WERI-Rb-1 (cell line): Measurements from ENCODE around the gene RBM44.
A peak's percentile ranks its signal among the peaks of the same experiment; 100 is the strongest.

Experiments used
- DNase-seq: peaks from one replicate; pipeline ENCODE4 v3.0.0-alpha.2; 2020
- H3K27ac ChIP-seq: fragments of 250-450 bp; sonication (Bioruptor Pico); 2 replicates; pipeline ENCODE4 v1.5.1; 2020; ENCODE audit warnings: mild to moderate bottlenecking, moderate library complexity
- H3K27me3 ChIP-seq: fragments of 250-450 bp; sonication (Bioruptor Pico); 2 replicates; pipeline ENCODE4 v1.5.1; 2021; ENCODE audit warnings: mild to moderate bottlenecking, low read depth, moderate library complexity; ENCODE audit not compliant: insufficient read depth, severe bottlenecking
- H3K36me3 ChIP-seq: fragments of 250-450 bp; sonication (Bioruptor Pico); 2 replicates; pipeline ENCODE4 v1.5.1; 2020; ENCODE audit warnings: mild to moderate bottlenecking, moderate library complexity
- H3K4me3 ChIP-seq: 2 replicates; pipeline ENCODE4 v1.5.1; 2011; ENCODE audit warnings: low read depth, mild to moderate bottlenecking, control low read depth, low read length
- H3K9me3 ChIP-seq: fragments of 250-450 bp; sonication (Bioruptor Pico); 2 replicates; pipeline ENCODE4 v1.5.1; 2021; ENCODE audit warnings: mild to moderate bottlenecking, moderate library complexity; ENCODE audit not compliant: severe bottlenecking
- CTCF ChIP-seq: IDR thresholded peaks from 2 replicates; pipeline ENCODE4 v1.5.1; 2011; ENCODE audit warnings: low read depth, mild to moderate bottlenecking, control low read depth, inconsistent platforms, low read length

The RBM44 gene

DNA sequence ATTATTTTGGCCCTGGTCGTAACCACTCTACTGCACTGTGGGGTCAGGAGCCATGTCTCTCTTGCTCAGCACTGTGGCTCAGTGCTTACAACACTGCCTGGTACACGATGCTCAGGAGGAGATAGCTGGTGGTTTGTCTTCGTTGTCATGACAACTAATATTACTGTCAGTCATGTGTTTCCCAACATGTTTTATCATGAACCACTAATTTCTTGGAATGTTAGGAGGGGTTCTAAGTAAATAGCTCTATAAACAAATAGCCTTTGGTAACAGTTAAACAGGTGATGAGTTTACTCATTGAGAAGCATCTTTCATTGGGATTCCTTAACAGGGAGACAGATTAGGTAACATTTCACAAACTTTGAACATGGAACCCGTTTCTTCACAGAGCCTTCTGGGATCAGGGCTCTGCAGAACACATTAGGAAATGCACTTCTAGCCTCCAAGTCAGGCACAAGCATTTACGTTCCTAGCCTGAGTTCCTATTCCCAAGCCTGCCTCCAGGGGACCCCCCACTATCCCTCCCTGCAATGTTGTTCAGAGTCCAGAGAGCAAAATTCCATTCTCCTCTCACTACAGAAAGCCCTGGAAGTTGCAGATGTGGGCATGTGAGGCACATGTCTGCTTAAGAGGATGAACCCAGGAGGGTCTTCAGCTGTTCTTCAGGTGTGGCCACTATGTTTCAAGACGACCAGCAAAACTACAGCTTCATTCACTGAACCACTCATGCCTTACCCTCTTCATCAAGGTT, 6.4 kb upstream of the RBM44 start:
- no peak for DNase-seq
- no peaks in the 10 kb centered on the region for H3K36me3 ChIP-seq

GRCh38 chr2:237797253-237797652, 1.3 kb upstream of the RBM44 start:
- H3K36me3 ChIP-seq, result no peaks in the 10 kb centered on the region
- no peak for DNase-seq
- H3K27me3 ChIP-seq, result no peaks in the 10 kb centered on the region
- H3K27ac ChIP-seq, result no peak overlapping the region
- no peak overlapping the region for H3K4me3 ChIP-seq
- H3K9me3 ChIP-seq, result peaks cover 8% of the 10 kb centered on the region
- no peak for TF ChIP-seq CTCF

More for the DNA sequence above, 6.4 kb upstream of the RBM44 start:
- Histone ChIP-seq H3K27ac (no peak overlapping the region), H3K9me3 (peaks cover 4% of the 10 kb centered on the region), H3K27me3 (no peaks in the 10 kb centered on the region), H3K4me3 (no peak overlapping the region)
- peak; percentile 63 for TF ChIP-seq CTCF

DNA sequence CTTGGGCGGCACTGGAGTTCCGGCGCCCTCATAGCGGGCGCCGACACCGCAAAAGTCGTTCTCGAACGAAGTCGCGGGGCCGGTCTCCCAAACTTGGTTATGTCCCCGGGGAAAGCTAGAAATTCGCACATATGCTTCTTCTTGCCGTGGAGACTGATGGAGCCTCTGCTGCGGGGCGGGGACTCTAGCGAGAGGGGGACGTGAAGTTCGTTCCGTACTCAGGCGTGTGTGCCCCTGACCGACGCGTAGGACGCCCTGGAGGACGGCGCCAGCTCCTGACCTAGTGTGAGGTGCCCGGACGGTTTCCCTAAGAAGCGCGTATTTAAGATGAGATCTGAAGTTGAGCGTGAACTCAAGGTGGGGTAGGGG, 465 bp downstream of the RBM44 start:
- TF ChIP-seq CTCF, result no peak
- no peak overlapping the region for H3K4me3 ChIP-seq
- no peaks in the 10 kb centered on the region for H3K36me3 ChIP-seq
- H3K27ac ChIP-seq, result no peak overlapping the region
- H3K9me3 ChIP-seq, result peaks cover 8% of the 10 kb centered on the region
- H3K27me3 ChIP-seq, result no peaks in the 10 kb centered on the region
- DNase-seq, result no peak

- H3K36me3 ChIP-seq, result no peaks in the 10 kb centered on the region
- no peaks in the 10 kb centered on the region for H3K27me3 ChIP-seq
- DNase-seq, result no peak
- no peak overlapping the region for H3K27ac ChIP-seq
- H3K4me3 ChIP-seq, result no peak overlapping the region
- H3K9me3 ChIP-seq, result peaks cover 8% of the 10 kb centered on the region
- no peak for TF ChIP-seq CTCF
Observed at GRCh38 chr2:237801466-237801865, 2.9 kb downstream of the RBM44 start.

DNA sequence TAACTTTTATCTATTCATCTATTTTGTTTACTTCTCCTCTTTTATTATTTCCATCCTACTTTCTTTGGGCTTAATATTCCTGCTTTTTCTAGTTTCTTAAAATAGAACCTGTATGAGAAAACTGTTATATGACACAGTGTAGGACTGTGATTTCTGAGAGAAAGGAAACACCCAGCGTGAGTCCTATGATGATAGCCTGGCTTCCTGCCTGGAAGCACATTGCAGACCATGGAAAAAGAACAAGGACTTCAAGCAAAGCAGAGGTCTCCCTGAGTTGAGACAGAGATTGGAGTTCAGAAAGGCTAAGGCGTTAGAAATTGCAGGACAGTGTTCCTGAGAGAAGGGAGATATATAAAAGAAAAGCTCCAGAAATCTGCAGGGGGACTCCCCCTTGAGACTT, 7.8 kb downstream of the RBM44 start:
- no peaks in the 10 kb centered on the region for H3K9me3 ChIP-seq
- no peak overlapping the region for H3K4me3 ChIP-seq
- no peaks in the 10 kb centered on the region for H3K36me3 ChIP-seq
- TF ChIP-seq CTCF, result no peak
- H3K27me3 ChIP-seq, result no peaks in the 10 kb centered on the region
- no peak overlapping the region for H3K27ac ChIP-seq
- DNase-seq, result no peak

DNA sequence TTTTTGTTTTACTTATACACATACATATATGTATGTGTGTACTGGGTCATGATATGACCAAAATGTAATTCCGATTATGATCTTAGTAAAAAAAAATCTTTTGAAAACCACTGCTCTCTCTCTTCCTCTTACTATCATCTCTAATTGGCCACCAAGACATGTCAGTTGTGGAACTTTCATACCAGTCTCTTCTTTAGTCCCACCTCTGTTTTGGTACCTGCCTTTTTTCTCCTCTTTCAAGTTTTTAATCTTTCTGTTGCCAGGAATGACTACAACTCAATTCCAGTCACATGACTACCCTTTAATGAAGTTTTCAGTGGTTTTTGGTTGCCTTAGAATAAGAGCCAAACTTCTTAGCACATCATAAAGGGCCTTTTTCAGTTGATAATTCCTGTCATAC, 17.1 kb downstream of the RBM44 start:
- Histone ChIP-seq H3K27ac (no peak overlapping the region), H3K4me3 (no peak overlapping the region), H3K36me3 (no peaks in the 10 kb centered on the region), H3K27me3 (no peaks in the 10 kb centered on the region), H3K9me3 (no peaks in the 10 kb centered on the region)
- TF ChIP-seq CTCF, result no peak
- DNase-seq, result no peak
